NCI-H446 (cell line): ENCODE measurements around the gene ZNF800.

ENCODE experiments used
- DNase-seq, 2 experiments: peaks; one replicate each; lab custom pipeline; 2025; lab: John Stamatoyannopoulos, UW

The ZNF800 gene

GRCh38 chr7:127390186-127390816 lies 2.2 kb downstream of the ZNF800 start:
- no peak for DNase-seq

- DNase-seq: no peak
These were observed 3.2 kb downstream of the ZNF800 start for GRCh38 chr7:127389321-127389720.

- no peak for DNase-seq
These were observed 4.5 kb downstream of the ZNF800 start for GRCh38 chr7:127387974-127388373.

GRCh38 chr7:127383123-127383835 lies 9.2 kb downstream of the ZNF800 start:
- DNase-seq: no peak

GRCh38 chr7:127382301-127383085 lies 10.0 kb downstream of the ZNF800 start:
- no peak for DNase-seq

GRCh38 chr7:127380479-127380878 lies 12.0 kb downstream of the ZNF800 start:
- DNase-seq: no peak

- no peak for DNase-seq
These were observed 12.9 kb downstream of the ZNF800 start for GRCh38 chr7:127379642-127380041.

GRCh38 chr7:127378537-127378936 lies 14.0 kb downstream of the ZNF800 start:
- no peak for DNase-seq

- no peak for DNase-seq
These were observed 15.1 kb downstream of the ZNF800 start for GRCh38 chr7:127377425-127377824.

- DNase-seq: no peak
These were observed 16.9 kb downstream of the ZNF800 start for GRCh38 chr7:127375631-127376030.

- no peak for DNase-seq
These were observed 24.8 kb downstream of the ZNF800 start for GRCh38 chr7:127367679-127368078.

- no peak for DNase-seq
These were observed 25.8 kb downstream of the ZNF800 start for GRCh38 chr7:127366680-127367079.

- DNase-seq: no peak
These were observed 26.6 kb downstream of the ZNF800 start for GRCh38 chr7:127365957-127366315.

- DNase-seq: no peak
These were observed 27.1 kb downstream of the ZNF800 start for GRCh38 chr7:127365164-127365956.

GRCh38 chr7:127362364-127363027 lies 30.0 kb downstream of the ZNF800 start:
- no peak for DNase-seq

GRCh38 chr7:127361736-127362135 lies 30.8 kb downstream of the ZNF800 start:
- no peak for DNase-seq

- no peak for DNase-seq
These were observed 33.5 kb downstream of the ZNF800 start for GRCh38 chr7:127359011-127359410.

- DNase-seq: no peak
These were observed 38.6 kb downstream of the ZNF800 start for GRCh38 chr7:127353897-127354296.

- no peak for DNase-seq
These were observed 41.9 kb downstream of the ZNF800 start for GRCh38 chr7:127350586-127350985.

- no peak for DNase-seq
These were observed 42.6 kb downstream of the ZNF800 start for GRCh38 chr7:127349881-127350280.

GRCh38 chr7:127348247-127348631 lies 44.3 kb downstream of the ZNF800 start:
- DNase-seq: no peak
